Measurements from ENCODE around the gene SETD2.

SETD2 gene

DNA sequence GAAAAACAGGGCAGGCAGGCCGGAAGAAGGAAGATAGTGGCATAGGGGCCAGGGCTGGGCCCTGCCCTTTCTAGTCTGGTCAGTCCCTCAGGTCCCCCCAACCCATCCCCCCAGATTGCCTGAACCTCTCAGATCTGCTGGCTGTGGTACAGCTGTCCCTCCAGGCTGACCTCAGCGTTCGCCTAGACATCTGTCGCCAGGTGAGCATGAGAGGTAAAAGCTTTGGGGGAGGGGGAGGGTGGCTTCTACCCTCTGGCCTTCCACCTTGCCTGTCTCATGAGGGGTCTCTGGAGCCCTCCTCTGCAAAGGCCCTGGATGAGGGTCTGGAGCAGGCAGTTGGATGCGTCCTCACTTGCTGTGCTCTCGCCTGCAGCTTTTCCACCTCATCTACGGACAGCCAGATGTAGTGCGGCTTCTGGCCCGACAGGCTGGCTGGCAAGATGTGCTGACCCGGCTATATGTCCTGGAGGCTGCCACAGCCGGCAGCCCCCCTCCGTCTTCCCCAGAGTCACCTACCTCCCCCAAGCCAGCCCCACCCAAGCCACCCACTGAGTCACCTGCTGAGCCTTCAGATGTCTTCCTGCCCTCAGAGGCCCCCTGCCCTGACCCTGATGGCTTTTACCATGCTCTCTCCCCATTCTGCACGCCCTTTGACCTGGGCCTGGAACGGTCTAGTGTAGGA, 164.3 kb downstream of the SETD2 start:
- TF ChIP-seq, protein P1, sequence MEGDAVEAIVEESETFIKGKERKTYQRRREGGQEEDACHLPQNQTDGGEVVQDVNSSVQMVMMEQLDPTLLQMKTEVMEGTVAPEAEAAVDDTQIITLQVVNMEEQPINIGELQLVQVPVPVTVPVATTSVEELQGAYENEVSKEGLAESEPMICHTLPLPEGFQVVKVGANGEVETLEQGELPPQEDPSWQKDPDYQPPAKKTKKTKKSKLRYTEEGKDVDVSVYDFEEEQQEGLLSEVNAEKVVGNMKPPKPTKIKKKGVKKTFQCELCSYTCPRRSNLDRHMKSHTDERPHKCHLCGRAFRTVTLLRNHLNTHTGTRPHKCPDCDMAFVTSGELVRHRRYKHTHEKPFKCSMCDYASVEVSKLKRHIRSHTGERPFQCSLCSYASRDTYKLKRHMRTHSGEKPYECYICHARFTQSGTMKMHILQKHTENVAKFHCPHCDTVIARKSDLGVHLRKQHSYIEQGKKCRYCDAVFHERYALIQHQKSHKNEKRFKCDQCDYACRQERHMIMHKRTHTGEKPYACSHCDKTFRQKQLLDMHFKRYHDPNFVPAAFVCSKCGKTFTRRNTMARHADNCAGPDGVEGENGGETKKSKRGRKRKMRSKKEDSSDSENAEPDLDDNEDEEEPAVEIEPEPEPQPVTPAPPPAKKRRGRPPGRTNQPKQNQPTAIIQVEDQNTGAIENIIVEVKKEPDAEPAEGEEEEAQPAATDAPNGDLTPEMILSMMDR (IDR thresholded peaks at IDR 0.05; ENCODE audit: low read depth, low read length, poor library complexity, severe bottlenecking): no peak
- no peak for TF ChIP-seq EZH2phosphoT487 (IDR thresholded peaks at IDR 0.05; ENCODE audit: borderline replicate concordance, low read length)
- no peaks in the 10 kb centered on the region for H4K20me1 ChIP-seq (ENCODE audit: control insufficient read depth, insufficient read depth, low read depth, low read length)
- no peaks in the 10 kb centered on the region for H3K9me2 ChIP-seq (replicated peaks; ENCODE audit: control insufficient read depth, low read length)
- H3K9me3 ChIP-seq (ENCODE audit: control insufficient read depth, insufficient read depth, low read length): no peaks in the 10 kb centered on the region
- H3K27ac ChIP-seq (ENCODE audit: low read depth, low read length): no peak overlapping the region
- H3K4me2 ChIP-seq (ENCODE audit: low read length): no peak overlapping the region
- H3K4me3 ChIP-seq (ENCODE audit: low read length): no peak overlapping the region
- H3F3A ChIP-seq (ENCODE audit: control insufficient read depth, insufficient read depth): no peaks in the 10 kb centered on the region
- H3K36me3 ChIP-seq (ENCODE audit: control insufficient read depth, low read length): peaks cover 40% of the 10 kb centered on the region
- no peaks in the 10 kb centered on the region for H3K27me3 ChIP-seq (ENCODE audit: control insufficient read depth, low read length)
- H3K4me1 ChIP-seq (ENCODE audit: control insufficient read depth, low read length): no peaks in the 10 kb centered on the region
- H3K79me2 ChIP-seq (ENCODE audit: control insufficient read depth, low read length): no peaks in the 10 kb centered on the region

DNA sequence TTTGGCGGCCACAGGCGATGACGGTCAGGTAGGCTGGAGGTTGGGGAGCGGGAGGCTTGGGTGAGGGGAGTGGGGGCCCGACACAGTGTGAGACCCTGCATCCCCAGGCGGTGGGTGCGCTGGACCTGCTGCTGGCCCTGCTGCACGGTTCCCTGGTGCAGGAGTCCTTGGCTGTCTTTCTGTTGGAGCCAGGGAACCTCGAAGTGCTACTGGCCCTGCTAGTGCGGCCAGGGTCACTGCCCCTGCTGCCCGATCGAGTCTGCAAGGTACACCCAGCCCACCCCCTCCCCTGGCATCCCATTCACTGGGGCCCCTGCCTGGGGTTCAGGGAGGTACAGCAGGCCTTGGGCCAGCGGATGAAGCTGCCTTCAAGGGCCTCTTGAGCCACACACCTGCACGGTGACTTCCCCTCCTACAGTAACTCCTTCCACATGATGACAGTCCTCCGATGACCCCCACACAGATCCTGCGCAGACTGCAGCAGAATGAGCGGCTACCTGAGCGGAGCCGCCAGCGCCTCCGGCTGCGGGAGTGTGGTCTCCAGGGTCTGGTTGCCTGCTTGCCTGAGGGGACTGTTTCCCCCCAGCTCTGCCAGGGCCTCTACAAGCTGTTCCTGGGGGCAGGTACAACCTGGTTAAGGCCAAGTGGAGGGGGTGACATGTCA, 164.9 kb downstream of the SETD2 start:
- H4K20me1 ChIP-seq (ENCODE audit: control insufficient read depth, insufficient read depth, low read depth, low read length): no peaks in the 10 kb centered on the region
- H3K27me3 ChIP-seq (ENCODE audit: control insufficient read depth, low read length): no peaks in the 10 kb centered on the region
- H3K9me3 ChIP-seq (ENCODE audit: control insufficient read depth, insufficient read depth, low read length): no peaks in the 10 kb centered on the region
- H3F3A ChIP-seq (ENCODE audit: control insufficient read depth, insufficient read depth): no peaks in the 10 kb centered on the region
- H3K36me3 ChIP-seq (ENCODE audit: control insufficient read depth, low read length): peaks cover 37% of the 10 kb centered on the region
- no peaks in the 10 kb centered on the region for H3K9me2 ChIP-seq (replicated peaks; ENCODE audit: control insufficient read depth, low read length)
- no peak overlapping the region for H3K4me3 ChIP-seq (ENCODE audit: low read length)
- H3K4me2 ChIP-seq (ENCODE audit: low read length): no peak overlapping the region
- no peaks in the 10 kb centered on the region for H3K79me2 ChIP-seq (ENCODE audit: control insufficient read depth, low read length)
- H3K4me1 ChIP-seq (ENCODE audit: control insufficient read depth, low read length): no peaks in the 10 kb centered on the region
- TF ChIP-seq, protein P1 (IDR thresholded peaks at IDR 0.05; ENCODE audit: low read depth, low read length, poor library complexity, severe bottlenecking): peak; percentile 29
- TF ChIP-seq EZH2phosphoT487 (IDR thresholded peaks at IDR 0.05; ENCODE audit: borderline replicate concordance, low read length): no peak
- H3K27ac ChIP-seq (ENCODE audit: low read depth, low read length): no peak overlapping the region

DNA sequence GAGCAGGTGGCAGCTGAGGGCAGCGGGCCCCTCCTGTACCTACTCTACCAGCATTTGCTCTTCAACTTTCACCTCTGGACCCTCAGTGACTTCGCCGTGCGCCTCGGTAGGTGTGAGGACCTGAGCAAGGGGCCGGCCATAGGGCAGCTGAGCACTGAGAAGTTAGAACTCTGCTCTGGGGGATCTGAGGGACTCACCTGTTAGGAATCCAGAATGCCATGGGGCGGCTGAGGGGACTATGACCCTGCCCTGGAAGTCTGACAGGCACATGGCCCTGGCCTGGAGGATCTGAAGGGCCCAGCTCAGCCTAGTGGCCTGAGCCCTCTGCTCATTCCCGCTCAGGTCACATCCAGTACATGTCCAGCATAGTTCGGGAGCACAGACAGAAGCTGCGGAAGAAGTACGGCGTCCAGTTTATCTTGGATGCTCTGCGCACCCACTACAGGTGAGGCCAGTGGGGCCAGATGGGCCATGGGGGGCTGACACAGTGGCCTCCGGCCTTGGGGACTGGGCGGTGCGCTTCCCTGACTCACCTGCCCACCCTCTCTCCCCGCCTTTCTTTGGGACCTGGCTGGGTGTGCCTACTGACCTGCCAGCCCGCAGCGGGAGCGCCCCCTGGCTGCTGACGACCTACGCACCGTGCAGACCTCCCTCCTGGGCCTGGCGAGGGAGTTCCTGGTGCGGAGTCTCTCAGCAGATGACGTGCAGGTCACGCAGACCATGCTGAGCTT, 165.6 kb downstream of the SETD2 start:
- Histone ChIP-seq H3K79me2 (ENCODE audit: control insufficient read depth, low read length) (no peaks in the 10 kb centered on the region), H3K27me3 (ENCODE audit: control insufficient read depth, low read length) (no peaks in the 10 kb centered on the region), H4K20me1 (ENCODE audit: control insufficient read depth, insufficient read depth, low read depth, low read length) (no peaks in the 10 kb centered on the region), H3K4me3 (ENCODE audit: low read length) (no peak overlapping the region), H3K36me3 (ENCODE audit: control insufficient read depth, low read length) (peaks cover 37% of the 10 kb centered on the region), H3K4me1 (ENCODE audit: control insufficient read depth, low read length) (no peaks in the 10 kb centered on the region), H3K9me3 (ENCODE audit: control insufficient read depth, insufficient read depth, low read length) (no peaks in the 10 kb centered on the region), H3K4me2 (ENCODE audit: low read length) (no peak overlapping the region), H3K9me2 (replicated peaks; ENCODE audit: control insufficient read depth, low read length) (no peaks in the 10 kb centered on the region), H3K27ac (ENCODE audit: low read depth, low read length) (no peak overlapping the region), H3F3A (ENCODE audit: control insufficient read depth, insufficient read depth) (no peaks in the 10 kb centered on the region)
- no peak for TF ChIP-seq EZH2phosphoT487 (IDR thresholded peaks at IDR 0.05; ENCODE audit: borderline replicate concordance, low read length)
- TF ChIP-seq, protein P1 (IDR thresholded peaks at IDR 0.05; ENCODE audit: low read depth, low read length, poor library complexity, severe bottlenecking): peak; percentile 93

Data from DOHH2 (cell line).